Right lung (tissue), 5 donors: ENCODE results near the gene SLC17A4. TPM values are rescaled to one million over a fixed set of nuclear protein-coding genes. Genes with fewer than 3 reads are reported as not detected.
"Not testable (repeated sequence)": the region's sequence is repeated elsewhere in the genome, so short reads cannot be mapped to it uniquely, and the experiment has no call there.

ENCODE experiments used
- DNase-seq, 2 donors: peaks; one replicate each; pipeline ENCODE4 v3.0.0-alpha.2; 2013
- polyA plus RNA-seq, 5 donors: library from polyadenylated mRNA; unstranded; fragments of 120-200 nt; gene quantifications; one replicate each; pipeline versions ENCODE4 v1.2.1 to v1.2.3, GENCODE V29; 2013; ENCODE audit warnings: inconsistent platforms in 1 of 5, low replicate concordance in 1 of 5; ENCODE audit not compliant: insufficient read length in 5 of 5, insufficient read depth in 1 of 5

Gene SLC17A4
- polyA plus RNA-seq, 5 donors, result 0.05 to 0.09 TPM; not detected in 3

DNA sequence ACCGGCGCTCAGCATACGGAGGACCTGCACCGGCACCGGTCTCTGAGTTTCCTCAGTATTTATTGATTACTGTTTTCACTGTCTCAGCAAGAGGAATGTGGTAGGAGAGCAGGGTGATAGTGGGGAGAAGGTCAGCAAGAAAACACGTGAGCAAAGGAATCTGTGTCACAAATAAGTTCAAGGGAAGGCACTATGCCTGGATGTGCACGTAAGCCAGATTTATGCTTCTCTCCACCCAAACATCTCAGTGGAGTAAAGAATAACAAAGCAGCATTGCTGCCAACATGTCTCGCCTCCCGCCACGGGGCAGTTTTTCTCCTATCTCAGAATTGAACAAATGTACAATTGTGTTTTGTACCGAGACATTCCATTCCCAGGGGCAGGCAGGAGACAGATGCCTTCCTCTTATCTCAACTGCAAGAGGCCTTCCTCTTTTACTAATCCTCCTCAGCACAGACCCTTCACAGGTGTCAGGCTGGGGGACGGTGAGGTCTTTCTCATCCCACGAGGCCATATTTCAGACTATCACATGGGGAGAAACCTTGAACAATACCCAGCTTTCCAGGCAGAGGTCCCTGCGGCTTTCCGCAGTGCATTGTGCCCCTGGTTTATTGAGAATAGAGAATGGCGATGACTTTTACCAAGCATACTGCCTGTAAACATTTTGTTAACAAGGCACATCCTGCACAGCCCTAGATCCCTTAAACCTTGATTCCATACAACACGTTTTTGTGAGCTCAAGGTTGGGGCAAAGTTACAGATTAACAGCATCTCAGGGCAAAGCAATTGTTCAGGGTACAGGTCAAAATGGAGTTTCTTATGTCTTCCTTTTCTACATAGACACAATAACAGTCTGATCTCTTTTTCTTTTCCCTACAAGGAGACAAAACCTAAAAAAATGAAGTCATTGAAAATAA is 5.7 kb upstream of the SLC17A4 start:
- not testable (repeated sequence) for DNase-seq

- no peak for DNase-seq
These were observed 4.7 kb upstream of the SLC17A4 start for GRCh38 chr6:25749837-25750236.

- no peak for DNase-seq
These were observed 3.6 kb upstream of the SLC17A4 start for GRCh38 chr6:25750906-25751305.

GRCh38 chr6:25753079-25753478 is 1.5 kb upstream of the SLC17A4 start:
- DNase-seq, result no peak

- no peak for DNase-seq
These were observed 941 bp downstream of the SLC17A4 start for GRCh38 chr6:25755483-25755882.

GRCh38 chr6:25756382-25757363 is 2.1 kb downstream of the SLC17A4 start:
- DNase-seq, result no peak

DNA sequence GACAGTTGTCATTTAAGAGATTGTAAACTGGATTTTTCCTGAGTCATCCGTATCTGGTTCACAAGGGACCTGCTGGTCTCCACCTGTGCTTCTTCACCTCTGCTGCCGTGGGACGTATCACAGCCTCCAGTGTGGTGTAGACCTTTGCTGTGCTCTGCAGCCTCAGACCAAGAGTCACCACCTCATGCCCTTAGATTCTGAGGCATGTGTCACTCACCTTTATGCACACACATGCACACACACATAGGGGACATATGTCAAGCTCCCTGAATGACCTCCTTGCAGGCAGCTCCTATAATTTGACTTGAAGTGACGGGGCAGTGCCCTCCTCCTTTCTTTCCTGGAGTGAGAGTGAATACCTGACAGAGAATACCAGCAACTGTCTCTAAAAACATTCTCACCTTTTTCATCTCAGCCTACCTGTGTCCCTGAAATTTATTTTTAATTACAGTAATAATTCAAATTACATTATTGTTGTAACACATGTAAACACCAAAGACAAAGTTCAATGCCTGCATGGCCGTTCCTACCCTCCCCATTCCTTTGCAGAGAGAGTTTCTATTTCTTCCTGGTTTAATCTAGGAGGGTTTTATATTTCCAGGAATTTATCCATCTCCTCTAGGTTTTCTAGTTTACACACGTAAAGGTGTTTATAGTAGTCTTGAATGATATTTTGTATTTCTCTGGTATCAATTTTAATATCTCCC is 3.5 kb downstream of the SLC17A4 start:
- no peak for DNase-seq

DNA sequence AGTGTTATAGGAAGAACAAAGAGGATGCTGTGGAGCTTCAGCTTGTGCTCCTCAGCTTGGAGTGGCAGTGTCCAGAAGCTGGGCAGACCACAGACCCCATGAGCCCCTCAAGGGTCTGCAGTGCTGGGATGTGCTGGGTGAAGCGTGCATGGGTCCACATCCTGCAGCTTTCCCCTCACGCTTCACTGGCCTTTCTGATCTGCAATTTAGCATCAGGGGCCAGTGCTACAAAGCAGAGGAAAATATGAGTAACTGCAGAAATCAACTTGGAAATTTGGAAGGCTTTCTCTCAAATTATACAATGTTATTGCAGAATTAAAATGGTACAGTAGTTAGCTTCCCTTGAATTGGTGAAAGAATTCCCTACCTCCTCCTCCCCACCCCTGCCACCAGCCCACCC is 10.1 kb downstream of the SLC17A4 start:
- no peak for DNase-seq

DNA sequence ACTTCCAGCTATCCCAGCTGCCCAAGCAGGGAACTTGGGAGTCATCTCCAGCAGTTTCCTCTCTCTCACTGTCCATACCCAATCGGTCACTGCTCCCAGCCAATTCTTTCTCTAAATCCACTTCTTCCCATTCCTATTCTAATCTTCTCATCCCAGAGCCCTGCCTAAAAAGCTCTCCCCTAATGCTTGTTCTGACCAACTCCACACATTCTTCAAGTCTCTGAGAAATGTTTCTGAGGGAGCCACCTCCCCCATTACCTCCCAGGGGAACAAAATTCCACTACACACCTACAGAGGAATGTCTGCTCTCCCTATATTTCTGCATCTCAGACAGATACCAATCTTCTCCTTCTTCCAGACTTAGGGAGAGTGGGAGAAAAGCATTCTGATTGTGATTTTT is 14.0 kb downstream of the SLC17A4 start:
- DNase-seq, result no peak

DNA sequence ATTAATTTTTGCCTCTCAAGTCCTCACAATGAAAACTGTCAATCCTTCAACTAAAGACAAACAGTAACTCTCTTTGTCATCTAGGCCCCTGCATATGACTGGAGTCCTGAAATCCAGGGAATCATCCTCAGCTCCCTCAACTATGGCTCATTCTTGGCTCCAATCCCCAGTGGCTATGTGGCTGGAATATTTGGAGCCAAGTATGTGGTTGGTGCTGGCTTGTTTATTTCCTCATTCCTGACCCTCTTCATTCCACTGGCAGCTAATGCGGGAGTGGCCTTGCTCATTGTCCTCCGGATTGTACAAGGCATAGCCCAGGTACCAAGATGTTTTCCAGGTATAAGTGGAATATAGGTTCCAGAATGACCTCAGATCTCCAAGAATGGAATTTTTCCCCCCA is 15.4 kb downstream of the SLC17A4 start:
- no peak for DNase-seq

DNA sequence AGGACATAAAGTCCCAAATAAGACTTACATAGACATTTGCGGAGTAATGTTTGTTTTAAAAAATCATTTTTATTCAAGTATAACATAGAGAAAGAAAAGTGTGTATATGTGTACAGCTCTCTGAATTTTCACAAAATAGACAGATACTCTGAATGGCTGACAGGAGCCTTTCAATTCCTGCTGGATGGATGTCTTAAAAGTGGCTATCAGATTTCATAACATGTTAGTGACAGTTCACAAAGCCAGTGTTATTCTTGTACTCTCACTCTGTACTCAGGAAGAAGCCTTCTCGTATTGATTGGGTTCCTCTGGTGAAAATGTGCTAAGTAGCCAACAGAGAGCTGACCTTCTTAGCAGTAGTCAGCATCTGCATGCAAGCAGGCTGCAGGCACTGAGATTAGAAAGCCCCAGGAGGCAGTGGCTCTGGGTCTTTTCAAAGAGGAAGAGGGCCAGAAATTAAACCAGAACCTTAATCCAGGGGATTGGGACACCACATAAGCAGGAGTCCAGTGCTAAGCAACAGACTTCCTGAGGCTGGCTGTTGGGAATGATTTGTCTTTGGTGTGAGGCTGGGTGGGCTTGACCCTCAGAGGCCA is 19.7 kb downstream of the SLC17A4 start:
- DNase-seq, result no peak

DNA sequence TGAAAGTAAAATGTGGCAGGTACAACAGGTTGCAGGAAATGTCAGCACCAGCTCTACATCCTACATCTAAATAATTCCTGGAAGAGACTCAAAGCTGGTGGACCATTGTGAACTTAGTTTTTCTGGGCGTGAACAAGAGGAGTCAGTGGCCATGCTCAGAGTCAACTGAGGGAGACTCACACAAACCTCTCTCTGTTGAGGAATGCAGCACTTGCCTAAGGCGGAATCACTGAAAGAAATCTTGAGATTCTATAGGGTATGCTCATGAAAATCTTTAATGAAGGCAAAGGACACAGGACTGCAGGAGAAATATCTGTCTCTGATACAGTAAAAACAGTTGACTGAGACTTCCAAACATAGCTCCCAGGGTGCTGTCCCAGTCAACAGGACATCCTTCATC is 22.5 kb downstream of the SLC17A4 start:
- no peak for DNase-seq

DNA sequence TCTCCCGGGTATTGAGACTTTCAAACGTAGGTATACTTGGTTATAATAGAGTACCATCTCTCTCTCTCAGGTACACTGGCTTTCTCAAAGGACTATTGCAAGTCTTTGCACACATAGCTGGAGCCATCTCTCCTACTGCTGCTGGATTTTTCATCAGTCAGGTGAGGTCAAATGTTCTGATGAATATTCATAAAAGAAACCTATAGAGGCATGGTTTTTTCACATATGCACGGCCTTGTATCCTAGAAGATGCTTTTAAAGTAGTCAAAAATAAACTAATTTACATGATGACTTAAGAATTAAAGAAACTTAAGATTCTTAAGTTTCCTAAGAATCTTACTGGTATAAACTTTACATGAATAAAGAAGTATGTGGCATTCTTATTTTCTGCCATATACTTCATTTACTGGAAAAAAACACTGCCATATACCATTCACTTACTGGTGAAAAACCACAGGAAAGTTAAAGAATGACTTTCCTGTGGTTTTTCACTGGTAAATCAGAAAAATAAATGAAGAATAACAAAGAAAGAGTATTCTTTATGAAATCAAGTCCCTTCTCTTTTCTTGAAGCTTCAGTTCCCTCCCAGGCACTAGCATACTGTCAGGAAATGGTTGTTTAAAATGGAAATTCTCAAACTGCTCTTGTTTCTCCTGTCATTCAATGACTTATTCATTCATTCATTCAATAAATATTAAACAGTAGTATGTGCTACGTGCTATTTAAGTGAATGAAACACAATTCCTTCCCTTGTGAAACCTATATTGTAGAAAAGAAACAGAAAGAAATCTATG is 23.5 kb downstream of the SLC17A4 start:
- DNase-seq, result no peak

DNA sequence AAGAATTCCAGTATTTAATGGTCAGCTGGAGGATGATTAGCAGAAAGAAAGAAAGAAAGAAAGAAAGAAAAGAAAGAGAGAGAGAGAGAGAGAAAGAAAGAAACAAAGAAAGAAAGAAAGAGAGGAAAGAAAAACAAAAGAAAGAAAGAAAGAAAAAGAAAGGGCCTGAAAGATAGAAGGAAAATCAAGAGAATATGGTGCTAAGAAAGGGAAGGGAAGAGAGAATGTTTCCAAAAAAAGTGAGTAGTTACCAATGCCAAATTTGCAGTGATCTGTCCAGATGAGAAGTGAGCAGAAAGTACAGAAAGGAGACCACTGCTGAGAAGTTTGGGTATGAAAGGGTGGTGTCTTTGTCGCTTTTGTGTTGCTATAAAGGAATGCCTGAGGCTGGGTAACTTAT is 26.6 kb downstream of the SLC17A4 start:
- no peak for DNase-seq

GRCh38 chr6:25787428-25787827 is 32.9 kb downstream of the SLC17A4 start:
- DNase-seq, result no peak

- DNase-seq, result no peak
These were observed 33.9 kb downstream of the SLC17A4 start for GRCh38 chr6:25788305-25788922.

GRCh38 chr6:25789475-25789874 is 34.9 kb downstream of the SLC17A4 start:
- no peak for DNase-seq

DNA sequence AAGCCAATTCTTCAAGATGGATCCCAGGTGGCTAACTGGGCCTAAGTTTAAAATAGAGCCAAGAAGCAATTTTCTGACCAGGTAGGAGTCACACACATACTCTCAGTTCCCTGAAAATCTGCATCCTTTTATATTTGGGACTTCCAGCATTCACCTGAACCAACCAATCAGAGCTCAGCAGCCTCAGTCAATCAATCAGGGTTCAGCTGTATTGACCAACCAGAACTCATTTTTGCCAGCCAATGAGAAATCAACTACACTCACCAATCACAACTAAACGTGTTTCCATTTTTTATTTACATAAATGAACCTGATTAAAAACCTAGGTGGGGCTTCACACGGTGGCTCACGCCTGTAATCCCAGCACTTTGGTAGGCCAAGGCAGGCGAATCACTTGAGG is 37.5 kb downstream of the SLC17A4 start:
- DNase-seq, result no peak

DNA sequence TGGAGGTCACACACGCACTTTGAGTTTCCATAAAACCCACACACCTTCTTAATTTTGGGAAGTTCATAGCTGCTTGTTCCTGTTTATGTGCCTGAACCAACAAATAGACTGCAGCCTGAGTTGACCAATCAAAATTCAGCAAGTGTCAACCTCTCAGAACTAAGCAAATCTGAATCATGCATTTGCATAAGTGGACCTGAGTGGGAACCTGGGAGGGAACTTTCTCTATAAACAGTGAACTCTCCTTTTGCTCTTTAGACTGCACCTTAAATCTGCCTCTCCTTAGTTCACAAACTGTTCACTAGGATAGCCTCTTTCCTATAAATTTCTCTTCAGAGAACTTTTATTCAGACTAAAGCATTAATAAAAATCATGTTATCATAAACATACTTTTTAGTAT is 39.4 kb downstream of the SLC17A4 start:
- DNase-seq, result no peak

- no peak for DNase-seq
These were observed 40.2 kb downstream of the SLC17A4 start for GRCh38 chr6:25794784-25795183.
